ENCODE results near the gene GALNT16. TPM values are rescaled to one million over a fixed set of nuclear protein-coding genes. Genes with fewer than 3 reads are reported as not detected.

Gene GALNT16
- polyA plus RNA-seq, 3 donors: 0.01 TPM; not detected in 2

- Histone ChIP-seq H3K9ac (ENCODE audit: insufficient read depth, low read length, poor library complexity, severe bottlenecking) (no peak overlapping the region), H3K4me1 (ENCODE audit: control insufficient read depth in 1 of 2, insufficient read depth in 2 of 2, low read length in 2 of 2) (peaks cover 3 to 21% of the 10 kb centered on the region in 2 donors), H3K79me2 (ENCODE audit: insufficient read depth, low read length) (no peaks in the 10 kb centered on the region), H3K27ac (ENCODE audit: low read depth in 1 of 2, low read length in 2 of 2) (no peak overlapping the region), H4K20me1 (ENCODE audit: insufficient read depth, low read length) (no peaks in the 10 kb centered on the region), H2AFZ (ENCODE audit: insufficient read depth, low read depth, low read length, poor library complexity, severe bottlenecking) (no peak overlapping the region), H3K4me2 (replicated peaks; ENCODE audit: extremely low read depth, low read length, poor library complexity, severe bottlenecking) (no peak overlapping the region), H3K27me3 (ENCODE audit: control insufficient read depth in 2 of 2, insufficient read depth in 2 of 2, low read length in 2 of 2) (peaks cover 53 to 58% of the 10 kb centered on the region in 2 donors), H3K4me3 (replicated peaks in 1 of 3; ENCODE audit: low read depth in 2 of 3, low read length in 3 of 3) (no peak overlapping the region), H3K9me3 (replicated peaks in 1 of 2; ENCODE audit: control insufficient read depth in 1 of 2, insufficient read depth in 1 of 2, low read length in 2 of 2) (peaks cover 0 to 18% of the 10 kb centered on the region in 2 donors), H3K36me3 (replicated peaks in 1 of 2; ENCODE audit: control insufficient read depth in 1 of 2, insufficient read depth in 2 of 2, low read length in 2 of 2) (no peaks in the 10 kb centered on the region)
- DNase-seq: no peak
- TF ChIP-seq CTCF (IDR thresholded peaks at IDR 0.05): no peak
- intact Hi-C loops (cut with micrococcal nuclease): no loop called here
- H3K4me3 Mint-ChIP-seq: peak overlapping the region in 1 of 2 donors; percentile 16
- H3K27ac Mint-ChIP-seq: no peak overlapping the region
- WGBS (ENCODE audit: insufficient coverage): 94% methylated on average over 5 of the region's 8 CpGs
- peaks cover 10% of the 10 kb centered on the region for H3K4me1 Mint-ChIP-seq
- H3K9me3 Mint-ChIP-seq: peaks cover 0 to 9% (median 2%) of the 10 kb centered on the region in 7 donors
- peaks cover 48 to 62% (median 49%) of the 10 kb centered on the region in 3 donors for H3K27me3 Mint-ChIP-seq (ENCODE audit: low read depth in 3 of 3)
- H3K36me3 Mint-ChIP-seq: no peaks in the 10 kb centered on the region
Measured at GRCh38 chr14:69263771-69264170, 3.8 kb downstream of the GALNT16 start.

GRCh38 chr14:69266572-69267345 is 6.8 kb downstream of the GALNT16 start:
- no peaks in the 10 kb centered on the region for H3K79me2 ChIP-seq (ENCODE audit: insufficient read depth, low read length)
- H3K27ac Mint-ChIP-seq: no peak overlapping the region
- H3K36me3 Mint-ChIP-seq: no peaks in the 10 kb centered on the region
- WGBS (ENCODE audit: insufficient coverage): 93% methylated on average over 7 of the region's 8 CpGs
- H2AFZ ChIP-seq (ENCODE audit: insufficient read depth, low read depth, low read length, poor library complexity, severe bottlenecking): no peak overlapping the region
- H3K4me3 Mint-ChIP-seq: no peak overlapping the region
- no peak overlapping the region for H3K4me3 ChIP-seq (replicated peaks in 1 of 3; ENCODE audit: low read depth in 2 of 3, low read length in 3 of 3)
- H3K27me3 ChIP-seq (ENCODE audit: control insufficient read depth in 2 of 2, insufficient read depth in 2 of 2, low read length in 2 of 2): peaks cover 29 to 33% of the 10 kb centered on the region in 2 donors
- peaks cover 0 to 4% (median 0%) of the 10 kb centered on the region in 7 donors for H3K9me3 Mint-ChIP-seq
- no peaks in the 10 kb centered on the region for H4K20me1 ChIP-seq (ENCODE audit: insufficient read depth, low read length)
- no peak overlapping the region for H3K9ac ChIP-seq (ENCODE audit: insufficient read depth, low read length, poor library complexity, severe bottlenecking)
- no peaks in the 10 kb centered on the region for H3K36me3 ChIP-seq (replicated peaks in 1 of 2; ENCODE audit: control insufficient read depth in 1 of 2, insufficient read depth in 2 of 2, low read length in 2 of 2)
- peaks cover 0 to 8% of the 10 kb centered on the region in 2 donors for H3K9me3 ChIP-seq (replicated peaks in 1 of 2; ENCODE audit: control insufficient read depth in 1 of 2, insufficient read depth in 1 of 2, low read length in 2 of 2)
- H3K4me2 ChIP-seq (replicated peaks; ENCODE audit: extremely low read depth, low read length, poor library complexity, severe bottlenecking): no peak overlapping the region
- H3K27ac ChIP-seq (ENCODE audit: low read depth in 1 of 2, low read length in 2 of 2): no peak overlapping the region
- peaks cover 28 to 35% (median 31%) of the 10 kb centered on the region in 3 donors for H3K27me3 Mint-ChIP-seq (ENCODE audit: low read depth in 3 of 3)
- DNase-seq: no peak
- intact Hi-C loops (cut with micrococcal nuclease): no loop called here
- no peaks in the 10 kb centered on the region for H3K4me1 ChIP-seq (ENCODE audit: control insufficient read depth in 1 of 2, insufficient read depth in 2 of 2, low read length in 2 of 2)
- no peak for TF ChIP-seq CTCF (IDR thresholded peaks at IDR 0.05)
- no peaks in the 10 kb centered on the region for H3K4me1 Mint-ChIP-seq
